ENCODE measurements around the gene PTPN20.

The PTPN20 gene

GRCh38 chr10:47020471-47020870 lies 109.2 kb downstream of the PTPN20 start:
- peak; percentile 80 for DNase-seq (ENCODE audit: low read depth)
- TF ChIP-seq, protein P1, sequence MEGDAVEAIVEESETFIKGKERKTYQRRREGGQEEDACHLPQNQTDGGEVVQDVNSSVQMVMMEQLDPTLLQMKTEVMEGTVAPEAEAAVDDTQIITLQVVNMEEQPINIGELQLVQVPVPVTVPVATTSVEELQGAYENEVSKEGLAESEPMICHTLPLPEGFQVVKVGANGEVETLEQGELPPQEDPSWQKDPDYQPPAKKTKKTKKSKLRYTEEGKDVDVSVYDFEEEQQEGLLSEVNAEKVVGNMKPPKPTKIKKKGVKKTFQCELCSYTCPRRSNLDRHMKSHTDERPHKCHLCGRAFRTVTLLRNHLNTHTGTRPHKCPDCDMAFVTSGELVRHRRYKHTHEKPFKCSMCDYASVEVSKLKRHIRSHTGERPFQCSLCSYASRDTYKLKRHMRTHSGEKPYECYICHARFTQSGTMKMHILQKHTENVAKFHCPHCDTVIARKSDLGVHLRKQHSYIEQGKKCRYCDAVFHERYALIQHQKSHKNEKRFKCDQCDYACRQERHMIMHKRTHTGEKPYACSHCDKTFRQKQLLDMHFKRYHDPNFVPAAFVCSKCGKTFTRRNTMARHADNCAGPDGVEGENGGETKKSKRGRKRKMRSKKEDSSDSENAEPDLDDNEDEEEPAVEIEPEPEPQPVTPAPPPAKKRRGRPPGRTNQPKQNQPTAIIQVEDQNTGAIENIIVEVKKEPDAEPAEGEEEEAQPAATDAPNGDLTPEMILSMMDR (conservative IDR thresholded peaks at IDR 0.05; ENCODE audit: low read length): no peak
- no peak overlapping the region for H3K4me3 ChIP-seq (ENCODE audit: low read length)

GRCh38 chr10:47021850-47022249 lies 110.6 kb downstream of the PTPN20 start:
- DNase-seq (ENCODE audit: low read depth): no peak

GRCh38 chr10:47022311-47023131 lies 111.3 kb downstream of the PTPN20 start:
- TF ChIP-seq, protein P1 (conservative IDR thresholded peaks at IDR 0.05; ENCODE audit: low read length): no peak
- no peak for DNase-seq (ENCODE audit: low read depth)

More at GRCh38 chr10:47021850-47022249, 110.6 kb downstream of the PTPN20 start:
- TF ChIP-seq, protein P1 (conservative IDR thresholded peaks at IDR 0.05; ENCODE audit: low read length): no peak
- H3K4me3 ChIP-seq (ENCODE audit: low read length): no peak overlapping the region

GRCh38 chr10:47023237-47024045 lies 112.2 kb downstream of the PTPN20 start:
- TF ChIP-seq, protein P1 (conservative IDR thresholded peaks at IDR 0.05; ENCODE audit: low read length): no peak
- H3K4me3 ChIP-seq (ENCODE audit: low read length): no peak overlapping the region
- peak; percentile 47 for DNase-seq (ENCODE audit: low read depth)

More at GRCh38 chr10:47022311-47023131, 111.3 kb downstream of the PTPN20 start:
- no peak overlapping the region for H3K4me3 ChIP-seq (ENCODE audit: low read length)

DNA sequence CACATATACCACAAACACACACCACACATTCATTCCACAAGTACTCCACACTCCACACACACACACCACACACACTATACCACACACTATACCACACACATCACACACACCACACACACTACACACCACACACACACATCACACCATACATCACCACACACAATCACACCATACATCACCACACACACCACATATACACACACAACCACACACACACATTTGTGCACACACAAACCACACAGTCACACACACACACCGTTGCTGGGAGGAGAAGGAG lies 112.8 kb downstream of the PTPN20 start:
- no peak overlapping the region for H3K4me3 ChIP-seq (ENCODE audit: low read length)
- TF ChIP-seq, protein P1 (conservative IDR thresholded peaks at IDR 0.05; ENCODE audit: low read length): no peak
- DNase-seq (ENCODE audit: low read depth): no peak

DNA sequence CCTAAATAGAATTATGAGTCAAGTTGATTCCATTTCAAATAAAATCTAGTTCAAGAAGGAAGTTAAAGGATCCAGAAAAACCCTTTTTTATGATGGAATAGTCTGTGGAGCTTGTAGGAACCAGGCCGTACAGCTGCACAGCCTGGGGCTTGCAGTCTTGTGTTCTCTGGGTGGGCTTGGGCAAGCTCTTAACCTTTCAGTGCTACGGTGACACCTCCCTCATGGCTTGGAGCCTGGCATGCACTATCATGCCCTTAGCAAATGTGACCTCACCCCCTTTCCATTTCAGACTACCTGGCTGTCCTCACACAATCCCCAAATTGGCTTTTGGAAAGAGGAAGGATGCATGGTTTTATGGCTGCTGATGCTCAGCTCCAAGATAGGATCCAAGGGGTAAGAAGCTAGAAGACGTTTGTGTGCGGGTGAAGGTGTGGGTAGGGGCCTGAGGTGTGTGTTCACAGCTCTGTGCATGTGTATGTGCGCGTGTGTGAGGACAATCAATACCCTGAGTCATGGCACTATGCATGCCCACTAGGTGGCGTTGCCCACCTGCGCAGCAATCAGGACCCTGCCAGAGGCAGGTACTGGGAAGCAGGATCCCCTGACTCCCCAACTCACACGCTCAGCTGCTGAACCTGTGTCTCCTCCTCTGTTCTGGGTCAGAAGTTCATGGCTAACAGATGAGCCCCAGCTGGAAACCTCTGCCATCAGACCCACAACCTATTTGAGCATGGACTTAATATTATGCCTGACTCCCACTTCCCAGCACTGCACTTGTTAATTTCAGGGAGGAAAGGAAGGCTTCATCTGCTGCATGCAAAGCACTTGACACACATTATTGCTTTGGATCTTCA lies 113.4 kb downstream of the PTPN20 start:
- TF ChIP-seq, protein P1 (conservative IDR thresholded peaks at IDR 0.05; ENCODE audit: low read length): peak; percentile 83
- peak; percentile 41 for DNase-seq (ENCODE audit: low read depth)
- H3K4me3 ChIP-seq (ENCODE audit: low read length): no peak overlapping the region
